ENCODE results near the gene EVA1A. TPM values are rescaled to one million over a fixed set of nuclear protein-coding genes. Genes with fewer than 3 reads are reported as not detected.

The EVA1A gene
- total and polyA plus RNA-seq, 2 experiments from 2014 or later, result 4.6 to 7.9 TPM

- Histone ChIP-seq H3K36me3 (ENCODE audit: insufficient read depth) (no peaks in the 10 kb centered on the region), H3K79me2 (replicated peaks; ENCODE audit: insufficient read depth) (no peaks in the 10 kb centered on the region), H3K27ac (ENCODE audit: low read depth) (no peak overlapping the region), H2AFZ (no peak overlapping the region), H3K4me3 (no peak overlapping the region), H3K4me1 (ENCODE audit: insufficient read depth) (peaks cover 11% of the 10 kb centered on the region), H3F3A (replicated peaks; ENCODE audit: low read depth) (no peaks in the 10 kb centered on the region), H4K20me1 (replicated peaks; ENCODE audit: insufficient read depth) (no peaks in the 10 kb centered on the region), H3K27me3 (ENCODE audit: insufficient read depth) (no peaks in the 10 kb centered on the region), H3K9me2 (ENCODE audit: insufficient read depth) (0 out of 2 replicates have a peak, but pooled peaks cover 6% of the 10 kb centered on the region), H3K4me2 (no peak overlapping the region)
- no peak overlapping the region for H3K27ac Mint-ChIP-seq
- TF ChIP-seq ETS1 (IDR thresholded peaks at IDR 0.05) (no peak), STAT1 (IDR thresholded peaks at IDR 0.05; ENCODE audit: unreplicated experiment) (no peak), NANOG (IDR thresholded peaks at IDR 0.05; ENCODE audit: borderline replicate concordance) (no peak), JUNB (IDR thresholded peaks at IDR 0.05; ENCODE audit: unreplicated experiment) (no peak), ZNF114 (CRISPR knock-in tag; IDR thresholded peaks at IDR 0.05) (no peak), POLR2AphosphoS5 (IDR thresholded peaks at IDR 0.05; ENCODE audit: low read depth) (no peak), EZH2 (IDR thresholded peaks at IDR 0.05; ENCODE audit: low read depth, unreplicated experiment) (no peak), ZNF331 (CRISPR knock-in tag; IDR thresholded peaks at IDR 0.05; ENCODE audit: low read depth) (no peak), EZH2phosphoT487 (IDR thresholded peaks at IDR 0.05; ENCODE audit: unreplicated experiment) (no peak), CREB1 (CRISPR knock-in tag; IDR thresholded peaks at IDR 0.05; ENCODE audit: low read depth) (no peak), REST (IDR thresholded peaks at IDR 0.05; ENCODE audit: unreplicated experiment) (no peak)
- TF ChIP-seq, protein P1, sequence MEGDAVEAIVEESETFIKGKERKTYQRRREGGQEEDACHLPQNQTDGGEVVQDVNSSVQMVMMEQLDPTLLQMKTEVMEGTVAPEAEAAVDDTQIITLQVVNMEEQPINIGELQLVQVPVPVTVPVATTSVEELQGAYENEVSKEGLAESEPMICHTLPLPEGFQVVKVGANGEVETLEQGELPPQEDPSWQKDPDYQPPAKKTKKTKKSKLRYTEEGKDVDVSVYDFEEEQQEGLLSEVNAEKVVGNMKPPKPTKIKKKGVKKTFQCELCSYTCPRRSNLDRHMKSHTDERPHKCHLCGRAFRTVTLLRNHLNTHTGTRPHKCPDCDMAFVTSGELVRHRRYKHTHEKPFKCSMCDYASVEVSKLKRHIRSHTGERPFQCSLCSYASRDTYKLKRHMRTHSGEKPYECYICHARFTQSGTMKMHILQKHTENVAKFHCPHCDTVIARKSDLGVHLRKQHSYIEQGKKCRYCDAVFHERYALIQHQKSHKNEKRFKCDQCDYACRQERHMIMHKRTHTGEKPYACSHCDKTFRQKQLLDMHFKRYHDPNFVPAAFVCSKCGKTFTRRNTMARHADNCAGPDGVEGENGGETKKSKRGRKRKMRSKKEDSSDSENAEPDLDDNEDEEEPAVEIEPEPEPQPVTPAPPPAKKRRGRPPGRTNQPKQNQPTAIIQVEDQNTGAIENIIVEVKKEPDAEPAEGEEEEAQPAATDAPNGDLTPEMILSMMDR (conservative IDR thresholded peaks at IDR 0.05; ENCODE audit: low read depth in 2 of 2), result no peak
- TF ChIP-seq, protein P2, sequence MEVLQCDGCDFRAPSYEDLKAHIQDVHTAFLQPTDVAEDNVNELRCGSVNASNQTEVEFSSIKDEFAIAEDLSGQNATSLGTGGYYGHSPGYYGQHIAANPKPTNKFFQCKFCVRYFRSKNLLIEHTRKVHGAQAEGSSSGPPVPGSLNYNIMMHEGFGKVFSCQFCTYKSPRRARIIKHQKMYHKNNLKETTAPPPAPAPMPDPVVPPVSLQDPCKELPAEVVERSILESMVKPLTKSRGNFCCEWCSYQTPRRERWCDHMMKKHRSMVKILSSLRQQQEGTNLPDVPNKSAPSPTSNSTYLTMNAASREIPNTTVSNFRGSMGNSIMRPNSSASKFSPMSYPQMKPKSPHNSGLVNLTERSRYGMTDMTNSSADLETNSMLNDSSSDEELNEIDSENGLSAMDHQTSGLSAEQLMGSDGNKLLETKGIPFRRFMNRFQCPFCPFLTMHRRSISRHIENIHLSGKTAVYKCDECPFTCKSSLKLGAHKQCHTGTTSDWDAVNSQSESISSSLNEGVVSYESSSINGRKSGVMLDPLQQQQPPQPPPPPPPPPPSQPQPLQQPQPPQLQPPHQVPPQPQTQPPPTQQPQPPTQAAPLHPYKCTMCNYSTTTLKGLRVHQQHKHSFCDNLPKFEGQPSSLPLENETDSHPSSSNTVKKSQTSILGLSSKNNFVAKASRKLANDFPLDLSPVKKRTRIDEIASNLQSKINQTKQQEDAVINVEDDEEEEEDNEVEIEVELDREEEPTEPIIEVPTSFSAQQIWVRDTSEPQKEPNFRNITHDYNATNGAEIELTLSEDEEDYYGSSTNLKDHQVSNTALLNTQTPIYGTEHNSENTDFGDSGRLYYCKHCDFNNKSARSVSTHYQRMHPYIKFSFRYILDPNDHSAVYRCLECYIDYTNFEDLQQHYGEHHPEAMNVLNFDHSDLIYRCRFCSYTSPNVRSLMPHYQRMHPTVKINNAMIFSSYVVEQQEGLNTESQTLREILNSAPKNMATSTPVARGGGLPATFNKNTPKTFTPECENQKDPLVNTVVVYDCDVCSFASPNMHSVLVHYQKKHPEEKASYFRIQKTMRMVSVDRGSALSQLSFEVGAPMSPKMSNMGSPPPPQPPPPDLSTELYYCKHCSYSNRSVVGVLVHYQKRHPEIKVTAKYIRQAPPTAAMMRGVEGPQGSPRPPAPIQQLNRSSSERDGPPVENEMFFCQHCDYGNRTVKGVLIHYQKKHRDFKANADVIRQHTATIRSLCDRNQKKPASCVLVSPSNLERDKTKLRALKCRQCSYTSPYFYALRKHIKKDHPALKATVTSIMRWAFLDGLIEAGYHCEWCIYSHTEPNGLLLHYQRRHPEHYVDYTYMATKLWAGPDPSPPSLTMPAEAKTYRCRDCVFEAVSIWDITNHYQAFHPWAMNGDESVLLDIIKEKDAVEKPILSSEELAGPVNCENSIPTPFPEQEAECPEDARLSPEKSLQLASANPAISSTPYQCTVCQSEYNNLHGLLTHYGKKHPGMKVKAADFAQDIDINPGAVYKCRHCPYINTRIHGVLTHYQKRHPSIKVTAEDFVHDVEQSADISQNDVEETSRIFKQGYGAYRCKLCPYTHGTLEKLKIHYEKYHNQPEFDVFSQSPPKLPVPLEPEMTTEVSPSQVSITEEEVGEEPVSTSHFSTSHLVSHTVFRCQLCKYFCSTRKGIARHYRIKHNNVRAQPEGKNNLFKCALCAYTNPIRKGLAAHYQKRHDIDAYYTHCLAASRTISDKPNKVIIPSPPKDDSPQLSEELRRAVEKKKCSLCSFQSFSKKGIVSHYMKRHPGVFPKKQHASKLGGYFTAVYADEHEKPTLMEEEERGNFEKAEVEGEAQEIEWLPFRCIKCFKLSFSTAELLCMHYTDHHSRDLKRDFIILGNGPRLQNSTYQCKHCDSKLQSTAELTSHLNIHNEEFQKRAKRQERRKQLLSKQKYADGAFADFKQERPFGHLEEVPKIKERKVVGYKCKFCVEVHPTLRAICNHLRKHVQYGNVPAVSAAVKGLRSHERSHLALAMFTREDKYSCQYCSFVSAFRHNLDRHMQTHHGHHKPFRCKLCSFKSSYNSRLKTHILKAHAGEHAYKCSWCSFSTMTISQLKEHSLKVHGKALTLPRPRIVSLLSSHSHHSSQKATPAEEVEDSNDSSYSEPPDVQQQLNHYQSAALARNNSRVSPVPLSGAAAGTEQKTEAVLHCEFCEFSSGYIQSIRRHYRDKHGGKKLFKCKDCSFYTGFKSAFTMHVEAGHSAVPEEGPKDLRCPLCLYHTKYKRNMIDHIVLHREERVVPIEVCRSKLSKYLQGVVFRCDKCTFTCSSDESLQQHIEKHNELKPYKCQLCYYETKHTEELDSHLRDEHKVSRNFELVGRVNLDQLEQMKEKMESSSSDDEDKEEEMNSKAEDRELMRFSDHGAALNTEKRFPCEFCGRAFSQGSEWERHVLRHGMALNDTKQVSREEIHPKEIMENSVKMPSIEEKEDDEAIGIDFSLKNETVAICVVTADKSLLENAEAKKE (CRISPR knock-in tag; IDR thresholded peaks at IDR 0.05), result no peak
- no peak for ATAC-seq
- H3K27me3 Mint-ChIP-seq (ENCODE audit: insufficient read depth, low read depth, poor library complexity), result peaks cover 2% of the 10 kb centered on the region
- H3K9me3 Mint-ChIP-seq, result no peaks in the 10 kb centered on the region
- DNase-seq (ENCODE audit: low spot score), result no peak
- H3K4me1 Mint-ChIP-seq, result peaks cover 17% of the 10 kb centered on the region
- no peaks in the 10 kb centered on the region for H3K36me3 Mint-ChIP-seq (ENCODE audit: low read depth)
- no peak overlapping the region for H3K4me3 Mint-ChIP-seq
Observed at GRCh38 chr2:75526842-75527241, 33.9 kb downstream of the EVA1A start.
